T-helper 17 cell (primary cell): Measurements from ENCODE around the gene NUDT16L1. TPM values are rescaled to one million over a fixed set of nuclear protein-coding genes. Genes with fewer than 3 reads are reported as not detected.

ENCODE experiments used
- ATAC-seq: fragments of 150-1000 bp; cut with Tn5 transposase; 2 replicates; pipeline ENCODE4 v1.10.0; 2021; ENCODE audit warnings: mild to moderate bottlenecking, moderate library complexity
- DNase-seq, 3 donors: peaks; one replicate each; pipeline versions ENCODE4 v3.0.0 to v3.0.0-alpha.2; 2020 to 2021
- H3K9me3 ChIP-seq: one replicate; pipeline ENCODE4 v1.7.0; 2013; ENCODE audit warnings: low read length, mild to moderate bottlenecking; ENCODE audit not compliant: control insufficient read depth, poor library complexity, severe bottlenecking
- H3K27ac Mint-ChIP-seq: one replicate; pipeline ENCODE4 v1.8.0; 2022; ENCODE audit warnings: mild to moderate bottlenecking, moderate library complexity, mixed read lengths
- H3K27me3 Mint-ChIP-seq: one replicate; pipeline ENCODE4 v1.8.0; 2022; ENCODE audit warnings: mixed read lengths
- H3K36me3 Mint-ChIP-seq: one replicate; pipeline ENCODE4 v1.8.0; 2022; ENCODE audit warnings: low read depth, mixed read lengths
- H3K4me1 Mint-ChIP-seq: one replicate; pipeline ENCODE4 v1.8.0; 2022; ENCODE audit warnings: mild to moderate bottlenecking, mixed read lengths
- H3K4me3 Mint-ChIP-seq: one replicate; pipeline ENCODE4 v1.8.0; 2022; ENCODE audit warnings: mild to moderate bottlenecking, moderate library complexity, mixed read lengths
- total RNA-seq, 4 donors: library from RNA in 2 of 4; stranded (reverse) in 2 of 4; gene quantifications; one replicate each; pipeline ENCODE4 v1.2.3 and lab custom pipeline; 2022 to 2026

NUDT16L1 gene
- total RNA-seq, 2 donors from 2014 or later: 44.7 to 49.6 TPM

DNA sequence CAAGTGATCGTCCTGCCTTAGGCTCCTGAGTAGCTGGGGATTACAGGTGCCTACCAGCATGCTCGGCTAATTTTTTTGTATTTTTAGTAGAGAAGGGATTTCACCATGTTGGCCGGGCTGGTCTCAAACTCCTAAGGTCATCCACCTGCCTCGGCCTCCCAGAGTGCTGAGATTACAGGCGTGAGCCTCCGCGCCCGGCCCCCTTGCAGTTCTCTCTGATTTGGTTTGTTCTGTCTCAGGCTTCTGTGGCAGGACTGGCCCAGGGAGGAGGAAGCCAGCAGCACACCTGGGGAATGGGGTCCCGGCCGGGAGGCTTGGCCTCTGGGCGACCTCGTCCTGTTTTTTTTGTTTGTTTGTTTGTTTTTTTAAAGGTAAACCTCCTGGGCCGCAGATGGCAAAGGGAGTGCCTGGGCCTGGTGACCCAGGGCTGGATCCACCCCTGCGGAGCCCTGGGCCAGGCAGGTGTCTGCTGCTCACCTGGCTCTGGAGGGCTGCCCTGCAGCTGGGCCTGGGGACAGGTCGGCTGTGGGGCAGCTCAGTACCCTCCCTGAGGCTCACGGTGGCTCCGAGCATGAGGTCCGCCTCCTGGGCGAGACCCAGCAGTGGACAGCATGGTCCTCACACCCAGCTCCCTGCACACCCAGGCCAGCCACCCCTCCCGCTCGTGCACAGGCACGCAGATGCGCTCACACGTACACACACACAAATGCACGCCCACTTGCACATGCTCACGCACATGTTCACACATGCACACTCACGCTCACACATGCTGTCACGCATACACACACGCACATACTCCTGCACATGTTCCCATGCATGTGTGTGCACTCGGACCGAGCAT, 3.3 kb upstream of the NUDT16L1 start:
- H3K27ac Mint-ChIP-seq: peak overlapping the region; percentile 16

DNA sequence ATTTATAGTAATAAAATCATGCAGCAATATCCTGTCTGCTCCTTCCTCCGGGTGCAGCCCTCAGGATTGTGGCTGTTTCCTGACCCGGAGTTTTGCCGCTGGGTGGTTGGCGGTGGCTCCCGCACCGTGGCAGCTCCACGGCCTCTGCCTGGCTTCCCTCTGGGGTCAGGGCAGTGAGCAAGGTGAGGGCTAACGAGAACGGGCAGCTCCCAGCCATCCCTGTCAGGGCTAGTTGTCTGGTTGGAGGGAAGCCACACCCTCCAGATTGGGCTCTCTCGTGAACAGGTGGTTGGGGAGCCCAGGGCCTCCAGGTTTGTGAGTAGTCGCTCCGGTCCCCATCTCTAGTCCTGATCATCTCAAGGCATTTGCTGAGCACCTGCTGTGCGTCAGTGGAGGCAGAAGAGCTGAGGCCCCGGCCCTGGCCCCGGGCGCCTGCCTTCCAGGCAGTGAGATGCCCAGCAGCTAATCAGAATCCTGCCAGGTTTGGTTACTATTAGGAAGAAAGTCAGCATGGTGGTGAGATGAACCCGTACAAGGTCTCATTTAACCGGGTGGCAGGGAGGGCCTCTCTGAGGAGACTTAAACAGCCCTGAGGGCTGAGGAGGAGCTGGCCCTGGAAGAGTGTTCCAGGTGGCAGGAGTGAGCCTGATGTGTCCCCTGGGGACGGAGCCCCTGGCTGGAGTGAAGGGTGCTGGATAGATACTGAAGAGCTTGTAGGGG, 2.3 kb upstream of the NUDT16L1 start:
- ATAC-seq: no peak
- Mint-ChIP-seq H3K4me1 (peaks cover 8% of the 10 kb centered on the region), H3K27me3 (no peaks in the 10 kb centered on the region), H3K4me3 (peak overlapping the region; percentile 67), H3K27ac (no peak overlapping the region), H3K36me3 (no peaks in the 10 kb centered on the region)
- no peaks in the 10 kb centered on the region for H3K9me3 ChIP-seq
- no peak for DNase-seq

More for the DNA sequence above, 3.3 kb upstream of the NUDT16L1 start:
- DNase-seq (no peak), ATAC-seq (no peak)
- no peaks in the 10 kb centered on the region for H3K9me3 ChIP-seq
- H3K4me3 Mint-ChIP-seq: no peak overlapping the region
- no peaks in the 10 kb centered on the region for H3K27me3 Mint-ChIP-seq
- peaks cover 8% of the 10 kb centered on the region for H3K4me1 Mint-ChIP-seq
- H3K36me3 Mint-ChIP-seq: peaks cover under 1% of the 10 kb centered on the region

DNA sequence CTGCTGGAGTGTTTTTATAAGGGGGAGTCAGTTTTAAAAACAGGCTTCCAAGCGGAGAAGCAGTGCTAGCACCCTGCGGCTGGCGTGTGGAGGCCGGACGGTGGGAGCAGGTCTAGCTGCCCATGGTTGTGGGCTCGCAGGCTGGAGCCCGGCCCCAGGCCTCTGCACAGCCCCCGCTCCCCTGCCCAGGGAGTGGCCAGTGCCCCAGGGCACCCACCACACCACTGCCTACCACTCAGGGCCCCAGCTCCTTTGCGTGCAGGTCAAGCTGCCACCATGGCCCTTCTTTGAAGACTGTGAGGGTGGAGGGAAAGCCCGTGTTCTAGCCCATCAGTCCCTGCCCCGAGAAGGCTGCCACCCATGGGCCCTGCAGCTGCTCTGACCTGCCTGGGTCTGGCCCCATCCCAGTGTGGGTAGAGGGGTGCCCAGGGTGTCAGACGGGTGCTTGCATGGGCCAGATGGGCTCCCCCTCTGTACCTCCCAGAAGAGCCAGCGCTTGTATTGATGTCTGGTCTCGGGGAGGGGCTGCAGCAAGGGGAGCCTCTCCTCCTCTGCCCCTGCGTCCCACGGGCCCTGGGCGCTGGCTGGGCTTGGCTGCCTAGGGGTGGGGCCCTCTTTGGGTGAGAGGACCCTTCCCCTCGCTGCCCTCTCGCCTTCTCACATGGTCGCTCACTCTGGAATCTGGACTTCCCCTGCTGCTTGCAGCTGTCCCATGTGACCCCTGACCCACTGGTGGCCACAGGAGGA, 1.5 kb upstream of the NUDT16L1 start:
- Mint-ChIP-seq H3K4me3 (no peak overlapping the region), H3K27ac (no peak overlapping the region), H3K4me1 (peaks cover 10% of the 10 kb centered on the region), H3K36me3 (no peaks in the 10 kb centered on the region), H3K27me3 (no peaks in the 10 kb centered on the region)
- DNase-seq (no peak), ATAC-seq (no peak)
- H3K9me3 ChIP-seq: no peaks in the 10 kb centered on the region

DNA sequence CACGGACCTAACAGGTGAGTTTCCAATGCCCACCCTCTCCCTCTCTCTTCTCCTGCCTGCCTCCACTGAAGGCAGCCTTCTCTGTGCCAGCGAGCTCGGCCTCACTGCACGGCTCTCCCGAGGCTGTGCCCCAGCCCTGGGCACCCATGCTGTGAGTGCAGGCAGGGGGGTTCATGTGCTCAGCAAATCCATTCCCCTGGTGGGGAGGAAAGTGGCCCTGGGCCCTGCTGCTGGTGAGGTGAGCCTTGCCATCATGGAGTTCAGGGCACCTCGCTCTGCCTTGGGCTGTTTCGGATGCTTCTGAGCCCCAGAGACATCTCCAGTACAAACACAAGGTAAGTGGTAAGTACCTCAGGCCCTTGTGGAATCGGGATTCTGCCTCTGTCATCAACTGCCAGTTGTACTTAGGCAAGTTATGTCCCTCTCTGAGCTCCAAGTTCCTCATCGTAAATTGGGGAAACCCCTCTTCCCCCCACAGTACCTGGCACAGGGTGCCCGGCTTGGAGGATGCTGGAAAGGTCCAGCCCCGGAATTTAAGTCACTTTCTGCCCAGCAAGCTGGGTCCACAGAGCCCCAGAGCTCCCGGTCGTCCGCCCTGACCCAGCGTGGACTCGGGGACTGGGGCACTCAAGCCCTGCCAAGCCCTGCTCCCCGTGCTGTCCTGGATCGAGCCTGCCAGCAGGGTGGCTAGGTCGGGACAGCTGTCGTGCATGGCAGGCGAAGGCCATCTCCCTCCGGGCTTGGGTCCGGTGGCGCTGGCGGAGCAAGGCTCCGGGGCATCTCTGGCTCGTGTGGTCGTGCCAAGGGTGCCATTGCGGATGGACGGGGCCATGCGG, 684 bp upstream of the NUDT16L1 start:
- ATAC-seq (peak; percentile 1), DNase-seq (no peak)
- Mint-ChIP-seq H3K36me3 (no peaks in the 10 kb centered on the region), H3K27me3 (no peaks in the 10 kb centered on the region), H3K27ac (peak overlapping the region; percentile 27), H3K4me3 (peak overlapping the region; percentile 88), H3K4me1 (peaks cover 10% of the 10 kb centered on the region)
- no peaks in the 10 kb centered on the region for H3K9me3 ChIP-seq

DNA sequence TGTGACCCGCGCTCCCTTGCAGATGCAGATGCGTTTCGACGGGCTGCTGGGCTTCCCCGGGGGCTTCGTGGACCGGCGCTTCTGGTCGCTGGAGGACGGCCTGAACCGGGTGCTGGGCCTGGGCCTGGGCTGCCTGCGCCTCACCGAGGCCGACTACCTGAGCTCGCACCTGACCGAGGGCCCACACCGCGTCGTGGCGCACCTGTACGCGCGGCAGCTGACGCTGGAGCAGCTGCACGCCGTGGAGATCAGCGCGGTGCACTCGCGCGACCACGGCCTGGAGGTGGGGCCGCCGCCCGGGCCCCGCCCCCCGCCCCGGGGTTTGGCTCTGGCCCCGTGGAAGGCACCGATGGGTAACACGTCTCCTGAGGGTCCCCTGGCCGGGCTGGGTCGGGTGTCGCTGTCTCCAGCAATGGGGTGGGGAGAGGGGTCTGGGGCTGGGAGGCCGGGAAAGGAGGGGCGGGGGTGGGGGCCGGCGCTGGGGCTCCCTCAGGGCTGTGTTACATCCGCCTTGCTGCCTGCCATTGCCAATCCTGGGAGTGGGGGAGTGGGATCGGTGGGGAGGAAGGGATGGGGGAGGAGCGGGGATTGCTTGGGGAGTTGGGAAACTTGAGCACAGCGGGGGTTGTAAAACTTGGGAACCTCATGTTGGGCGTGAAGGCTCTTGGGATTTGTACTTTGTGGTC, 737 bp downstream of the NUDT16L1 start:
- ATAC-seq (peak; percentile 55), DNase-seq (peak; percentile 52 to 54 (median 53))
- no peaks in the 10 kb centered on the region for H3K36me3 Mint-ChIP-seq
- peak overlapping the region; percentile 88 for H3K4me3 Mint-ChIP-seq
- peaks cover 10% of the 10 kb centered on the region for H3K4me1 Mint-ChIP-seq
- no peaks in the 10 kb centered on the region for H3K27me3 Mint-ChIP-seq
- no peak overlapping the region for H3K27ac Mint-ChIP-seq
- H3K9me3 ChIP-seq: no peaks in the 10 kb centered on the region

DNA sequence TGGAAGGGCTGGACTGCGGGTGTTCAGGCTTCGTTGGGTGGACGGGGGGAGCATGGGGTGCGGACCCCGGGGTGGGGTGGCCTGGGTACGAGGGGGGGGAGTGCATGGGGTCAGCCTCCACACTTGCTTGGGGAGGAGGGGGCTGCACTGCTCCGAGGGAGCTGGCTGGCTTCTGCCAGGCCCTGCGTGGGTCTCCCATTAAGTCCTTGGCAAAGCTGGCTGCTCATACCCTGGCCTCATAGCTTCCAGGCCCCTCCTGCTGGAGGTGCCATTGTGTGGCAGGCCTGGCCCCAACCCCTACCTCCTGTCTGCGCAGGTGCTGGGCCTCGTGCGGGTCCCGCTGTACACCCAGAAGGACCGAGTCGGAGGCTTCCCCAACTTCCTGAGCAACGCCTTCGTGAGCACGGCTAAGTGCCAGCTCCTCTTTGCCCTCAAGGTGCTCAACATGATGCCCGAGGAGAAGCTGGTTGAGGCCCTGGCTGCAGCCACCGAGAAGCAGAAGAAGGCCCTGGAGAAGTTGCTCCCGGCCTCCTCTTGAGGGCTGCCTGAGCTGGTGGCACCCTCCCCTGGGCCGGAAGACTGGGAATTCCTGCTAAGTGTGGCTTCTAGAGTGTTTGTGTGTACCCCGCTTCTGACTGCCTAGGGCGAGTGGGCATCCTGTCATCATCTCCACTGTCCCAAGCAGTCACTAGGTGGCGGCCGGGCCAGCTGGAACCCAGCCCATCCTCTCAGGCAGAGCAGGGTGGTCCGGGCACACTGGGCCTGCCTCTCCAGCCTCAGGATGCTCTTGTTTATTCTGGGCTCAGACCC, 1.5 kb downstream of the NUDT16L1 start:
- Mint-ChIP-seq H3K36me3 (no peaks in the 10 kb centered on the region), H3K27ac (no peak overlapping the region), H3K4me3 (peak overlapping the region; percentile 88), H3K27me3 (no peaks in the 10 kb centered on the region), H3K4me1 (peaks cover 10% of the 10 kb centered on the region)
- DNase-seq (no peak), ATAC-seq (no peak)
- H3K9me3 ChIP-seq: no peaks in the 10 kb centered on the region

DNA sequence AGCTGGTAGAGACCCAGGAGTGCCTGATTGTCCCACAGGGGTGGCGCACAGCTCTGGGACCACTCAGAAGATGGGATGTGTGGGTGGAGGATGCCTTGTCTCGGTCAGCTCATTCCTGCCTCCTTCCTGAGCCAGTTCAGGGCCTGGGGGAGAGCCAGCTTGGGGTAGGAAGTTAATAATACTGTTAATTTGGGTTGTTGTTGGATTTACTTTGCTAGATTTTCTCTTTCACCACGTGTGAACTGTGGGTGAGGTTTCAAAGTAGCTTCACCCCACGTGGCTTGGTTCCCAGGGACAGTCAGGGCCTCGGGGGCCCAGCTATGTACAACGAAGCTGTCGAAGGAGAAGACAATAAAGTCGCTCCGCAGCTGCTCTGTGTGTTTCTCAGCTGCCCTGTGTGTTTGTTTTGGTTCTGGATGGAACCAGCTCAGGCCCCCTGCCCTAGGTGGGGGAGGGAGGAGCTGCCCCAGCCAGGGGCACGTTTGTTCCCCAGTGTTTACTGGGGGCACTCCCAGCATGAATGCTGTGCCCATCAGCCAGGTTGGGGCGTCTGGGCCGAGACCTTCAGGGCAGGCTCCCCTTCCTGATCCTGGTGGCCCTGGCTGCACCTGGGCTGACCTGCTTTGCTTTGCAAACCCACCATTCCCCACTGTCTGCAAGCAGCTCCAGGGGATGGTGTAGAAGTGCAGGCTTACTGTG, 2.3 kb downstream of the NUDT16L1 start:
- no peak for DNase-seq
- ATAC-seq: no peak
- Mint-ChIP-seq H3K36me3 (no peaks in the 10 kb centered on the region), H3K4me3 (peak overlapping the region; percentile 88), H3K27me3 (no peaks in the 10 kb centered on the region), H3K4me1 (peaks cover 8% of the 10 kb centered on the region), H3K27ac (peak overlapping the region; percentile 34)
- H3K9me3 ChIP-seq: no peaks in the 10 kb centered on the region

DNA sequence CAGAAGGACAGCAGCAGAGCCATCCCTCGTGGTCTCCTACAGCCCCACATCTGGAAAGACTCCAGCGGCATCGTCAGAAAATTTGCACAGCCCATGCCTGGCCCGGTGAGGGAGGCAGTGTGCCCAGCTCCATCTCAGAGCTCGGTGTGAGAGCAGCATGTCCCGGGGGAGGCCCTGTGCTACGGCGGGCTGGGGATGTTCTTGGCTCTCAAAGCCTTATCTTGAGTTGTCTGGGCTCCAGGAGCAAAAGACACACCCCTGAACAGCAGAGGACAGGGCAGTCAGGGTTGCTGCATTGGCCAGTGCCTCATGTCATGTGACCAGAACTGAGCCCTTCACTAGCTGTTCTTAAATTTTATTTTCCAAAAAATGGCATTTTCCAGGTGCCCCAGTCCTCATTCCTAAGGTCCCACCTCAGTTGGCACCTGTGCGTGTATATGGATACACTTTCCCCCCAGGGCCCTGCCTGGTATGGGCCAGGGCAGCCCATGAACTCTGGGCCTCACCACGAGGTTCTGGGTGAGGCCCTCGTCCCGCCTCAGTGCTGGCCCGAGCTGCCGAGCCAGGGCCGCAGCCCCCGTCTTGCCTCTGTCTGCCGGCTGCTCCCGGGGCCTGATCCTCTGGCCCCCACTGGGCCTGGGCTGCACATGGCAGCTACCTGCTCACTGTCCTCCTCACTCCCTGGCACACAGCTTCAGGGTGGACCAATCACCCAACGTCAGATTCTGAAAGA, 3.0 kb downstream of the NUDT16L1 start:
- peak overlapping the region; percentile 34 for H3K27ac Mint-ChIP-seq
- H3K4me1 Mint-ChIP-seq: peaks cover 7% of the 10 kb centered on the region
- DNase-seq: no peak
- no peaks in the 10 kb centered on the region for H3K9me3 ChIP-seq
- no peak for ATAC-seq
- H3K27me3 Mint-ChIP-seq: no peaks in the 10 kb centered on the region
- H3K4me3 Mint-ChIP-seq: peak overlapping the region; percentile 57
- no peaks in the 10 kb centered on the region for H3K36me3 Mint-ChIP-seq

DNA sequence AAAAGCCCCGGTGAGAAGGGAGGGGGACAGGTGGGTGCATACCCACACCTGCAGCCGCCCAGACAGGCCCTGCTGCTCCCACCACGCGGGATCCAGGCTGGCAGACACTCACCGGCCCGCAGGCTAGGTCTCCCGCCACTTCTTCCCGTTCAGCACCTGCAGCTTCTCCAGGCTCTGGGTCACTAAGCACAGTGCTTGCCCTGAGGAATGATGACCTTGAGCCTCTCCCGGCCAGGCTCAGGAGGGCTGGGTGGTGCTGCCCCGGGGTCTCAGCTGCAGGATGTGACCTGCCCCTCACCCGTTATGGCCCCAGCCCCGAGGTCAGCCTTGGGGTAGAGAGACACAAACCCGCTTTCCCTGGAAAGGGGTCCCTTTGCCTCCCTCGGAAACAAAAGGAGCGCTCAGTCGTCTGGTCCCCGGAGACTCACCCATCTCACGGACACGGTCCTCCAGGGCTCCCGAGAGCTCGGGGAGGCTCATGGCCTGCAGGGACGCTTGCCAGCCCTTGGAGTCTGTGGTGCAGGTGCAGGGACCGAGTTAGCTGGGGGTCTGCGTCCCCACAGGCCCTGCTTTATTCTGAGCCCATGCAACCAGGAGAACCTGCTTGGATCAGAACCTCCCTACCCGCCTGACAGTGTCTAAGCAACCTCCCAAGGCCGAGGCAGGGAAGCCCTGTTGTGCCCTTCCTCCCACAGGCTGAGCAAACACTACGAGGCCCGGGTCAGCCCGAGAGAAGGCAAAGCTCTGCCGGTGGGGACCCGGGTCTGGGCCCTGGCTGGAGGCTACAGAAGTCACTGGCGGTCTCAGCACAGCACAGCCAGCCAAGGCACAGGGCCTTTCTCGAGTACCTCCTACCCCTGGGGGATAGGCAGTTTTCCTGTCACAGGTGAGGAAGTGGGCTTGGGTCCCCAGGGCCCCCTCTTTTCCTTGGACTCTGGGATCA, 3.8 kb downstream of the NUDT16L1 start:
- H3K4me1 Mint-ChIP-seq: peaks cover 6% of the 10 kb centered on the region
- no peak for ATAC-seq
- H3K9me3 ChIP-seq: no peaks in the 10 kb centered on the region
- no peaks in the 10 kb centered on the region for H3K36me3 Mint-ChIP-seq
- no peak for DNase-seq
- peak overlapping the region; percentile 57 for H3K4me3 Mint-ChIP-seq
- no peaks in the 10 kb centered on the region for H3K27me3 Mint-ChIP-seq
- peak overlapping the region; percentile 6 for H3K27ac Mint-ChIP-seq

DNA sequence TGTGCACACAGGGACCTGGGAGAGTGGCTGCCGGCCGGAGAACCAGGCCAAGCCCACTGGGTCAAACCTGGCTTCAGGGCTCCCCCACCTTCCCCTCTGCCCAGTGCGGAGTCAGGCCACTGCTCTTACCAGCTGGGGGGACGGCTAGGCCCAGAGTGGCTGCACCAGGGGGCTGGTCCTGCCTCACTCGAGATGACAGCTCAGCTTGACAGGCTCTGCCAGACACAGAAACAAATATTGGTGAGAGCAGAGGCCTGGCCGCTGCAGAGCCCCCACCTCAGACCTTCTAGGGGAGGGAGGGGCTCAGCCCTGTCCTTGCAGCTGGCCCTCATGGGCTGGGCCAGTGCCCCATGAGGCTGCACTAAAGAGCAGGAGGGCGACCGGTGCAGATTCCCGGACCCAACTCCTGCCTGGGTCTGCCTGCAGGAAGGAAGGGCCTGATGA, 4.5 kb downstream of the NUDT16L1 start:
- H3K9me3 ChIP-seq: no peaks in the 10 kb centered on the region
- Mint-ChIP-seq H3K4me1 (peaks cover 2% of the 10 kb centered on the region), H3K27ac (no peak overlapping the region), H3K4me3 (no peak overlapping the region), H3K36me3 (no peaks in the 10 kb centered on the region), H3K27me3 (no peaks in the 10 kb centered on the region)
- DNase-seq (no peak), ATAC-seq (no peak)
